HG03521 (cell line): Measurements from ENCODE around the gene IAH1.

Experiments used
- ATAC-seq: cut with Tn5 transposase; IDR thresholded peaks from one replicate; pipeline ENCODE4 v1.9.1; 2021; ENCODE audit warnings: mild to moderate bottlenecking, moderate library complexity; ENCODE audit not compliant: unreplicated experiment

The IAH1 gene

GRCh38 chr2:9525266-9525665, 50.9 kb downstream of the IAH1 start:
- no peak for ATAC-seq

DNA sequence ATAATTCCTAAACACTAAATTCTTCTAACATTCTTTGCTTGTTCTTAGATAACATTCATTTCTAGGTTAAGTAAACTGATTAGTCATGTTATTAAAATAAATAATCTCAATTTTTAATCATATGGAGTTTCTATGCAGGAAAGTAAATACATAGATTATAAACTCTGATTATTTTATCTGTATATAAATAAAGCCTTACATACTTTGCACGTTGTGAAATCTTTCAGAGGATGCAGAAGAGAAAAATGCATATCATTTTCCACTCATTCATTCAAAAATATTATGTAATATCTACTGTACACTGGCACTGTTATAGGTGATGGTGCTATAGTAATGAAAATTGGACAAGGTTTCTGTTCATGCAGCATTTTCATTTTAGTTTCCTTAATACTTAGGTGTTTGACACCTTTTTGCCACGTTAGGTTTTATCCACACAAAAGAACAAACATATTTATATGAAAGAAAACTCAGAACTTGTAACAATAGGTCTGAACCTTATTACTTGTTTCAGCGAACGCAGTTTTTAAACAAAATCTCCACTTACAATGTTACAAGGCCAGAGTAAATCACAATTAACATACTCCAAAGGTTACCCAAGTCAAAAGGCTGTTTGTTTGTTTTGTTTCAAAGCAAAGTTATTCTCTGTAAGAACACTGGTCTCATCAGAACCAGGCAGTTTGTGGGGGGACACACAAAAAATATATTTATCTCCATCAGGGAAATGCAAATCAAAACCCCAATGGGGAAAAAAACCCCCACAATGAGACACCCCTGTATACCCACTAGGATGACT, 53.8 kb downstream of the IAH1 start:
- ATAC-seq: no peak

DNA sequence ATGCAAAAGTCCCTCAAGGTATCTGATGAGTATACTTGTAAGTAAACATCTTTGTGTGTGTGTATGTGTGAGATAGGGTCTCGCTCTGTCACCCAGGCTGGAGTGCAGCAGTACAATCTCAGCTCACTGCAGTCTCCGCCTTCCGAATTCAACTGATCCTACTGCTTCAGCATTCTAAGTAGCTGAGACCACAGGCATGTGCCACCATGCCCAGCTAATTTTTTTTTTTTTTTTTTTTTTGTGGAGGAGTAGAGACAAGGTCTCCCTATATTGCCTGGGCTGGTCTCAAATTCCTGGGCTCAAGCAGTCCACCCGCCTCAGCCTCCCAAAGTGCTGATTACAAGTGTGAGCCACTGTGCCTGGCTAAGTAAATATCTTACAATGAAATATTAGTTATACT, 58.1 kb downstream of the IAH1 start:
- no peak for ATAC-seq

- no peak for ATAC-seq
These were observed 59.3 kb downstream of the IAH1 start for GRCh38 chr2:9533663-9534062.

GRCh38 chr2:9535177-9535576, 60.8 kb downstream of the IAH1 start:
- ATAC-seq: no peak

DNA sequence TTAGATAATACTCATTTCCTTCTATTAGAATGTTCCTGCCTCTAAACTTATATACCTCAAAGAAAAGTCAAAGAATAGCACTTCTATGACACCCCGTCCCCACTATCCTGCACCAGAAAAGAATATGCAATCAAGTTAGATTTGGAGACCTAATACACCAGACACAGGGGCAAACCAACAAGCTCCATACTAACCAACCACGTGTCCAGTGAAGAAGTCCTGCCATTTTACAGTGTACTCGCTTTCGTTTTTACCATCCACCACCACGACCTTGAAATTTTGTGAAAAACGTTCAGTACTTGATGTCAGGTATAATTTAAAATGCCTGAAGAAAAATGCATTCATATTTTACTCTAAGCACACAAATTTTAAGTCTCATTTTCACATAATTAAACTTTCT, 62.2 kb downstream of the IAH1 start:
- ATAC-seq: no peak

- ATAC-seq: no peak
These were observed 63.7 kb downstream of the IAH1 start for GRCh38 chr2:9538000-9538507.
